22Rv1 (cell line): ENCODE data around the gene MEF2C.

ENCODE experiments used
- ZFX ChIP-seq: fragments of 450-650 bp; IDR thresholded peaks from 2 replicates; pipeline ENCODE4 v1.6.1; 2017; ENCODE audit warnings: antibody characterized with exemption, borderline replicate concordance
- TF ChIP-seq, protein P1 (sequence below): fragments of 450-650 bp; IDR thresholded peaks from 2 replicates; pipeline ENCODE4 v1.5.1; 2017; ENCODE audit warnings: mild to moderate bottlenecking

DNA sequence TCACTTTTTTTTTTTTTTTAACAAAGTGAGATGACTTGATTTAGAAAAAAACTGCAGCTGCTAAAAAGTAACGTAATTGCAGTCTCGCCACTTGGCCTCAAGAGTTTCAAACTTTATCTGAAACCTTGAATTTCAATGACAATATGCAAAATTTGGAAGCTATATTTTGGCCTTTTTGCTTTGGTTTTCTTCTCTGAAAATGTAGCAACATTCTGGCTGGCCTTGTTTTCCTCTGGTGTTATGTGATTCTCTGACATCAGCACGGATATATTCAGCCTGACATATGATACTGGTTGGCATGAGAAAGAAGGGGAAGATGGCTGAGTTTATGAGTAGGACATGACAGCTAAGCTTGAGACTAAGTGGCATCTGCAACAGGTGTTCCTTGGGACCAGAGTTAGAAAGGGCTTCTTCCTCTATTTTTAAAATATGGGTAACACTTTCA is 136.5 kb downstream of the MEF2C start:
- TF ChIP-seq, protein P1, sequence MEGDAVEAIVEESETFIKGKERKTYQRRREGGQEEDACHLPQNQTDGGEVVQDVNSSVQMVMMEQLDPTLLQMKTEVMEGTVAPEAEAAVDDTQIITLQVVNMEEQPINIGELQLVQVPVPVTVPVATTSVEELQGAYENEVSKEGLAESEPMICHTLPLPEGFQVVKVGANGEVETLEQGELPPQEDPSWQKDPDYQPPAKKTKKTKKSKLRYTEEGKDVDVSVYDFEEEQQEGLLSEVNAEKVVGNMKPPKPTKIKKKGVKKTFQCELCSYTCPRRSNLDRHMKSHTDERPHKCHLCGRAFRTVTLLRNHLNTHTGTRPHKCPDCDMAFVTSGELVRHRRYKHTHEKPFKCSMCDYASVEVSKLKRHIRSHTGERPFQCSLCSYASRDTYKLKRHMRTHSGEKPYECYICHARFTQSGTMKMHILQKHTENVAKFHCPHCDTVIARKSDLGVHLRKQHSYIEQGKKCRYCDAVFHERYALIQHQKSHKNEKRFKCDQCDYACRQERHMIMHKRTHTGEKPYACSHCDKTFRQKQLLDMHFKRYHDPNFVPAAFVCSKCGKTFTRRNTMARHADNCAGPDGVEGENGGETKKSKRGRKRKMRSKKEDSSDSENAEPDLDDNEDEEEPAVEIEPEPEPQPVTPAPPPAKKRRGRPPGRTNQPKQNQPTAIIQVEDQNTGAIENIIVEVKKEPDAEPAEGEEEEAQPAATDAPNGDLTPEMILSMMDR = no peak
- no peak for TF ChIP-seq ZFX
